Keratinocyte (primary cell): ENCODE data around the gene GBP7. TPM values are rescaled to one million over a fixed set of nuclear protein-coding genes. Genes with fewer than 3 reads are reported as not detected.

Source experiments
- DNase-seq: peaks from one replicate; pipeline ENCODE4 v3.0.0-alpha.2; 2011; ENCODE audit warnings: low read depth, missing footprints, low spot score
- FAIRE-seq: peaks from 2 replicates; lab custom pipeline; 2011; peaks lifted over from hg19 to GRCh38; lab: Jason Lieb, UNC
- H2AFZ ChIP-seq: 2 replicates; pipeline ENCODE4 v1.6.0; 2012; ENCODE audit warnings: low read length, control low read depth, inconsistent platforms; ENCODE audit not compliant: control insufficient read depth
- H3K27ac ChIP-seq: 2 replicates; pipeline ENCODE4 v1.5.1; 2011; ENCODE audit warnings: low read length; ENCODE audit not compliant: control insufficient read depth, insufficient read depth
- H3K27me3 ChIP-seq: 3 replicates; pipeline ENCODE4 v1.6.0; 2011; ENCODE audit warnings: low read length; ENCODE audit not compliant: control insufficient read depth, insufficient read depth; ENCODE audit errors: extremely low read depth
- H3K36me3 ChIP-seq, 2 experiments: 2 replicates in 1 of 2; 3 replicates in 1 of 2; pipeline ENCODE4 v1.5.1; 2011; ENCODE audit warnings: low read length in 2 of 2, mild to moderate bottlenecking in 1 of 2; ENCODE audit not compliant: control insufficient read depth in 2 of 2, insufficient read depth in 2 of 2; ENCODE audit errors: extremely low read depth in 1 of 2
- H3K4me1 ChIP-seq: 3 replicates; pipeline ENCODE4 v1.5.1; 2011; ENCODE audit warnings: low read length; ENCODE audit not compliant: control insufficient read depth, insufficient read depth; ENCODE audit errors: extremely low read depth
- H3K4me2 ChIP-seq: 3 replicates; pipeline ENCODE4 v1.6.0; 2011; ENCODE audit warnings: low read depth, low read length; ENCODE audit not compliant: control insufficient read depth, insufficient read depth; ENCODE audit errors: extremely low read depth
- H3K4me3 ChIP-seq, 3 experiments: fragments of 200-600 bp in 1 of 3; sonication (generic) in 1 of 3; 2 replicates in 2 of 3; 3 replicates in 1 of 3; pipeline ENCODE4 v1.5.1; 2011 to 2016; ENCODE audit warnings: low read length in 3 of 3, mild to moderate bottlenecking in 3 of 3, control low read depth in 2 of 3, inconsistent platforms in 1 of 3, low read depth in 1 of 3, mixed read lengths in 1 of 3, mixed run types in 1 of 3, moderate library complexity in 1 of 3; ENCODE audit not compliant: control insufficient read depth in 2 of 3, insufficient read depth in 2 of 3; ENCODE audit errors: extremely low read depth in 1 of 3
- H3K79me2 ChIP-seq: 2 replicates; pipeline ENCODE4 v1.6.0; 2012; ENCODE audit warnings: low read length; ENCODE audit not compliant: control insufficient read depth, insufficient read depth
- H3K9ac ChIP-seq: 3 replicates; pipeline ENCODE4 v1.6.0; 2011; ENCODE audit warnings: low read length; ENCODE audit not compliant: control insufficient read depth, insufficient read depth; ENCODE audit errors: extremely low read depth
- H3K9me1 ChIP-seq: 3 replicates; pipeline ENCODE4 v1.6.0; 2011; ENCODE audit warnings: low read length; ENCODE audit not compliant: control insufficient read depth, insufficient read depth; ENCODE audit errors: extremely low read depth
- H3K9me3 ChIP-seq: 2 replicates; pipeline ENCODE4 v1.5.1; 2012; ENCODE audit warnings: low read depth, low read length; ENCODE audit not compliant: control insufficient read depth
- H4K20me1 ChIP-seq: 3 replicates; pipeline ENCODE4 v1.6.0; 2011; ENCODE audit warnings: low read length; ENCODE audit not compliant: control insufficient read depth, insufficient read depth; ENCODE audit errors: extremely low read depth
- CTCF ChIP-seq, 3 experiments: IDR thresholded peaks in 1 of 3; conservative IDR thresholded peaks in 1 of 3; optimal IDR thresholded peaks in 1 of 3; 2 replicates in 2 of 3; 3 replicates in 1 of 3; pipeline versions ENCODE3 to v1.5.1; 2011; ENCODE audit warnings: low read length in 3 of 3, mild to moderate bottlenecking in 3 of 3, moderate library complexity in 2 of 3, control low read depth in 1 of 3, inconsistent platforms in 1 of 3; ENCODE audit not compliant: insufficient read depth in 2 of 3; ENCODE audit errors: extremely low read depth in 1 of 3
- EZH2 ChIP-seq: IDR thresholded peaks from one replicate; pipeline ENCODE4 v1.6.1; 2012; ENCODE audit warnings: inconsistent platforms, mild to moderate bottlenecking, low read length, moderate library complexity
- dilution Hi-C: fragments of 300-500 bp; cut with MboI; formaldehyde crosslinking; loops from one replicate; pipeline ENCODE4 v1.7.0; 2020; ENCODE audit warnings: low sequenced_read_pairs; ENCODE audit not compliant: extremely low pct_ligation_motif_present
- polyA plus RNA-seq, 5 experiments: library from polyadenylated mRNA; depleted of rRNA in 3 of 5; stranded (reverse) in 3 of 5; stranded (forward) in 1 of 5; unstranded in 1 of 5; fragments of >200 nt; gene quantifications; 1 replicate in 1 of 5; 2 replicates in 3 of 5; 3 replicates in 1 of 5; pipeline versions ENCODE4 v1.2.1 to v1.2.3, GENCODE V29; 2011 to 2012; ENCODE audit warnings: missing spikeins in 2 of 5, low read depth in 1 of 5, low replicate concordance in 1 of 5

The GBP7 gene
- polyA plus RNA-seq, 1 donor (not counting 4 experiments of a cell fraction or from before 2014, with no cell fraction given), result not detected

DNA sequence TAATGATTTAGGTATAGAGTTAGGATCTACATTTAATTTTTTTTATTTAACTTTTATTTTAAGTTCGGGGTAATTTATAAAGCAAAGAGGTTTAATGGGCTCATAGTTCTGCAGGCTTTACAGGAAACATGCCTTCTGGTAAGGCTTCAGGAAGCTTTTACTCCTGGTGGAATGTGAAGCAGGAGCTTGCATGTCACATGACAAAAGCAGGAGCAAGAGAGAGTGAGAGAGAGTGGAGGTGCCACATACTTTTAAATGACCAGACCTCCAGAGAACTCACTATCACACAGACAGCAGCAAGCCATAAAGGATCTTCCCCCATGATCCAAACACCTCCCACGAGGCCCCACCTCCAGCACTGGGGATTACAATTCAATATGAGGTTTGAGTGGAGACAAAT lies 32.3 kb downstream of the GBP7 start:
- Histone ChIP-seq H3K4me3 (no peak overlapping the region), H2AFZ (no peak overlapping the region), H3K9me3 (no peaks in the 10 kb centered on the region), H3K4me2 (no peak overlapping the region), H3K27ac (no peak overlapping the region), H4K20me1 (no peaks in the 10 kb centered on the region), H3K9ac (no peak overlapping the region), H3K4me1 (no peaks in the 10 kb centered on the region), H3K27me3 (no peaks in the 10 kb centered on the region), H3K36me3 (no peaks in the 10 kb centered on the region), H3K79me2 (no peaks in the 10 kb centered on the region), H3K9me1 (no peaks in the 10 kb centered on the region)
- dilution Hi-C loops, result no loop called here
- DNase-seq, result no peak
- TF ChIP-seq CTCF (optimal IDR thresholded peaks at IDR 0.05 in 1 of 3, IDR thresholded peaks at IDR 0.05 in 1 of 3, conservative IDR thresholded peaks at IDR 0.05 in 1 of 3; ENCODE audit: extremely low read depth in 1 of 3, insufficient read depth in 2 of 3, low read length in 3 of 3), result no peak
- no peak for TF ChIP-seq EZH2
- FAIRE-seq, result no peak

DNA sequence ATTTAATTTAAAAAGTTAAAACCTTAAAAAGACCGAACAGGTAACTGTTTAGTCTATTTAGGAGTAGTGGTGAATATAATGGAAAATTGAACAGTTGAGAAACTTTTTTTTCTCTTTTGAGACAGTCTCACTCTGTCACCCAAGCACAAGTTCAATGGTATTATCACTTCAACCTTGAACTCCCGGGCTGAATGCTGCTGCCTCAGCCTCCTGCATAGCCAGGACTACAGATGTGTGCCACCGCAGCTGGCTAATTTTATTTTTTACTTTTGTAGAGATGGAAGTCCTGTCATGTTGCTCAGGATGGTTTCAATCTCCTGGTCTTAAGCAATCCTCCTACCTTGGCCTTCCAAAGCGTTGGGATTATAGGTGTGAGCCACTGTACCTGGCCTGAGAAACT lies 33.6 kb downstream of the GBP7 start:
- Histone ChIP-seq H3K36me3 (no peaks in the 10 kb centered on the region), H3K27ac (no peak overlapping the region), H3K27me3 (no peaks in the 10 kb centered on the region), H4K20me1 (no peaks in the 10 kb centered on the region), H3K79me2 (no peaks in the 10 kb centered on the region), H3K4me2 (no peak overlapping the region), H2AFZ (no peak overlapping the region), H3K9me1 (no peaks in the 10 kb centered on the region), H3K9me3 (no peaks in the 10 kb centered on the region), H3K9ac (no peak overlapping the region), H3K4me3 (no peak overlapping the region), H3K4me1 (no peaks in the 10 kb centered on the region)
- no peak for DNase-seq
- no peak for FAIRE-seq
- dilution Hi-C loops, result no loop called here
- TF ChIP-seq CTCF (optimal IDR thresholded peaks at IDR 0.05 in 1 of 3, IDR thresholded peaks at IDR 0.05 in 1 of 3, conservative IDR thresholded peaks at IDR 0.05 in 1 of 3; ENCODE audit: extremely low read depth in 1 of 3, insufficient read depth in 2 of 3, low read length in 3 of 3) (no peak), EZH2 (no peak)
